Cardiac fibroblast (primary cell): ENCODE results near the gene TDRD1.

Experiments
- DNase-seq, 2 donors: peaks; one replicate each; pipeline versions ENCODE4 v3.0.0 to v3.0.0-alpha.2; 2010; ENCODE audit warnings: low read depth in 2 of 2
- H3K4me3 ChIP-seq, 2 donors: replicated peaks in 1 of 2; 1 replicate in 1 of 2; 2 replicates in 1 of 2; pipeline ENCODE4 v1.5.1; 2011; ENCODE audit warnings: low read depth in 2 of 2, low read length in 2 of 2, mild to moderate bottlenecking in 2 of 2, moderate library complexity in 1 of 2
- TF ChIP-seq, protein P1 (sequence below): IDR thresholded peaks from one replicate; pipeline ENCODE4 v1.5.1; 2011; ENCODE audit warnings: low read depth, mild to moderate bottlenecking, low read length, inconsistent platforms

The TDRD1 gene

DNA sequence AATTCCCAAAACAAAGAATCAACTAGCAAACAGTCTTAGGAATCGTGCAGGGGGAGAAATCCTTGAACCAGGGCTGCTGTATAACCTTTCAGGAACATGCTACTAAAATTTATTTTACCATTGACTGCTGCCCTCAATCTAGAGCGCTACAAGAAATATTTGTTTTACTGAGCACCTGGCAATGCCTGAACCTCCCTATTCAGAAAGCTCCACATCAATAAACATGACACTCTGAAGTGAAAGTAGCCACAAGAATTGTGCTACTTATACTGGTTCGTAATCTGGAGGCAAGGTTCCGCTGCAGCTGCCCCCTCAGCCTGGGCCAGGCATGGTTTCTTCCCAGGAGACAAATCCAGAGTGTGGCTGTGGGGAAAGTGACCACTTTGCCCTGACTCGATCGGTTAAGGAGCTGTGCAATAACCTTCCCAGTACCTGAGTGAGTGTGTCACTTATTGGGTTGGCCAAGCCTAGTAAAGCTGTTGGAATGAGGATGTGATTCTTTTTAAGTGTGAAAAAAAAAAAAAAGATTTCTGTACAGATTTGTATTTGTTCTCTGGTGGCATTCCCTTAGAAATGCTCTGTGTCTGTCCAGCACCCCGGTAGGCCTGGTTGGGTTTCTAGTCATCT is 67.6 kb downstream of the TDRD1 start:
- H3K4me3 ChIP-seq: no peak overlapping the region
- DNase-seq: no peak
- TF ChIP-seq, protein P1, sequence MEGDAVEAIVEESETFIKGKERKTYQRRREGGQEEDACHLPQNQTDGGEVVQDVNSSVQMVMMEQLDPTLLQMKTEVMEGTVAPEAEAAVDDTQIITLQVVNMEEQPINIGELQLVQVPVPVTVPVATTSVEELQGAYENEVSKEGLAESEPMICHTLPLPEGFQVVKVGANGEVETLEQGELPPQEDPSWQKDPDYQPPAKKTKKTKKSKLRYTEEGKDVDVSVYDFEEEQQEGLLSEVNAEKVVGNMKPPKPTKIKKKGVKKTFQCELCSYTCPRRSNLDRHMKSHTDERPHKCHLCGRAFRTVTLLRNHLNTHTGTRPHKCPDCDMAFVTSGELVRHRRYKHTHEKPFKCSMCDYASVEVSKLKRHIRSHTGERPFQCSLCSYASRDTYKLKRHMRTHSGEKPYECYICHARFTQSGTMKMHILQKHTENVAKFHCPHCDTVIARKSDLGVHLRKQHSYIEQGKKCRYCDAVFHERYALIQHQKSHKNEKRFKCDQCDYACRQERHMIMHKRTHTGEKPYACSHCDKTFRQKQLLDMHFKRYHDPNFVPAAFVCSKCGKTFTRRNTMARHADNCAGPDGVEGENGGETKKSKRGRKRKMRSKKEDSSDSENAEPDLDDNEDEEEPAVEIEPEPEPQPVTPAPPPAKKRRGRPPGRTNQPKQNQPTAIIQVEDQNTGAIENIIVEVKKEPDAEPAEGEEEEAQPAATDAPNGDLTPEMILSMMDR: no peak

DNA sequence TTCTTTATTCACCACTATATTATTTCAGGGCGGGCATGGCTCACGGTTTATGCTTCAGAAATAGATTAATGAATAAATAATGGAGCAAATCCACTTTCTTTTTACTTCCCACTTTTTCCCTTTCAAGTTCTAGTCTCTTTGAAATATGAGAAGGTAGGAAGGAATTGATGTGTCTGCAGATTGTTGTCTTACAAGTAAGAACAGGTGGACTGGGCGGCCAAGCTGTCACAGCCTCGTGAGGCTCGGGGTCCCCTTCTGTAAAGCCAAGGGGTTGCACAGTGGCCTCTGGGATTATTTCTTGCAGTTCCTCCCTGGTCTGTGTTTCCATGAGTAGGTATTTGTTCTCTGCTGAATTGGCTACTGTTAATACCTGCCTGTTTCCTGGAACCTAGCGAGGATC is 71.1 kb downstream of the TDRD1 start:
- TF ChIP-seq, protein P1: no peak
- DNase-seq: no peak

DNA sequence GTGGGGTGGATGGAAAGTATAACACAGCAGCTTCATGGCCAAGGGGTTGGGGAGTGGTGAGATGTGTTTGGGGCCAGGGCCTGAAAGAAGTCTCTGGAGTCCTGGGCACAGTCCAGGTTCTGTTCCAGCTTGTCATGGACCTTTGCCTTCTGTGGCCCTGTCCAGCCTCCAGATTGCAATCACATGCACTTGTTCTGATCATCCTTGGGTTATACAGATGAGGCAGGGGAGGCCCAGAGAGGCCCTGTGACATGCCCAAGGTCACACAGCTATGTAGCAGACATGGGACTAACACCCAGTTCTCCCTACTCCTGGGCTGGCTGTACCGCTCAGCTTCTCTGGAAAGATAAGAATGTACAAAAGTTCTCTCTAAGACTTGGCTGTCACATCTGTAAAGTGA is 71.6 kb downstream of the TDRD1 start:
- DNase-seq: no peak
- no peak overlapping the region for H3K4me3 ChIP-seq
- TF ChIP-seq, protein P1: no peak

More for the DNA sequence above, 71.1 kb downstream of the TDRD1 start:
- no peak overlapping the region for H3K4me3 ChIP-seq

DNA sequence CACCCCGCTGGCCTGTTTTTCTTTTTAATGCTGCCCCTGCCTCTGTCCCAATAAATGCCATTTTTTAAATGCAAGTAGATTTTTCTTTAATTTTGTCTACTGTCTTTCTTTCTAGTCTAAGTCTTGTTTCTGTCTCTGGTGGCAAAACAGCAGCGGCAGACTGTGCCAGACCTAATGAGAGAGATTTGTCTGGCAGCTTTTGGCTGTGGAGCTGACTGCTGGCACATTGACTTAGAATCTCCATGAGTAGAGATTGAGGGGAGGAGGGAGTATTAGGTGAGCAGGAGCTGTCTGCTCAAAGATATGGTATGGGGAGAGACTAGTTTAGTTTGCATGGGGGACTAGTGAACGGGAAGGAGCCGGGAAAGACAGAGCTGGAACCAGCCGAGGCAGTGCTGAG is 72.9 kb downstream of the TDRD1 start:
- DNase-seq: no peak
- H3K4me3 ChIP-seq: no peak overlapping the region
- TF ChIP-seq, protein P1: no peak

DNA sequence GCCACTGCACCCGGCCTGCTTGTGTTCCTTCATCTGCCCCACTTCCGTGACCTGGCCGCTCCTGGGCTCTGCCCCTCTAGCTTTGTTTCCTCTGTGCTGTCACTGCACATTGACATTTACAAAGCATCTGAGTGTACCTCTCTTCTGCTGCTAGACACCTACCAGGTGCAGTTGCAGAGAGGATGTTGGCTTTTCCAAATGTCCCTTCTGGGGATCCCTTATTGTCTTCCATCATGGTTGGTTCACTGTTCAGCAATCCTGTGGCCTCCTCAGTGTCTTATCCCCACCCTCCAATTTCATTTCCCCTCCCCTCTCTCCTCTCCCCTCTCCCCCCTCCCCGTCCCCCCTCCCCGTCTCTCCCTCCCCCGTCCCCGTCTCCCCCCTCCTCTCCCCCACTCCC is 73.7 kb downstream of the TDRD1 start:
- no peak for DNase-seq
- no peak overlapping the region for H3K4me3 ChIP-seq
- TF ChIP-seq, protein P1: no peak

DNA sequence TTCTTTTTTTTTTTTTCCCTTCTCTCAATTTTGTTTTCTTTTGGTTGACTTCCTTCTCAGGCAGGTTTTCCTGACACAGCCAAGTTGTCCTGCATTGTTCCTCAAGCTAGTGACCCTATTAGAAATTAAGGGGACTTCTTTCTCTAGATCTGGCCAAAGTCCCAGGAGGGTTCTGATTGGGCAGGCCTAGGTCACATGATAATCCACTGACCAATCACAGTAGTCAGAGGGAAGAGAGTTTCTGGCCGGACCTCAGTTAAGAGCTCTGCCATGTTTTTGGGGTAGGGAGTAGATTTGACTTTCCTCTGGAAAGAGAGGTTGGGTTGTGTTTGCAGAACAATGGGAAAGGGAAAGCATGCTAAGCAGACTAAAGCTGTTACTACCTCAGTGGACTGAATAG is 76.1 kb downstream of the TDRD1 start:
- TF ChIP-seq, protein P1: no peak
- DNase-seq: no peak
- no peak overlapping the region for H3K4me3 ChIP-seq

DNA sequence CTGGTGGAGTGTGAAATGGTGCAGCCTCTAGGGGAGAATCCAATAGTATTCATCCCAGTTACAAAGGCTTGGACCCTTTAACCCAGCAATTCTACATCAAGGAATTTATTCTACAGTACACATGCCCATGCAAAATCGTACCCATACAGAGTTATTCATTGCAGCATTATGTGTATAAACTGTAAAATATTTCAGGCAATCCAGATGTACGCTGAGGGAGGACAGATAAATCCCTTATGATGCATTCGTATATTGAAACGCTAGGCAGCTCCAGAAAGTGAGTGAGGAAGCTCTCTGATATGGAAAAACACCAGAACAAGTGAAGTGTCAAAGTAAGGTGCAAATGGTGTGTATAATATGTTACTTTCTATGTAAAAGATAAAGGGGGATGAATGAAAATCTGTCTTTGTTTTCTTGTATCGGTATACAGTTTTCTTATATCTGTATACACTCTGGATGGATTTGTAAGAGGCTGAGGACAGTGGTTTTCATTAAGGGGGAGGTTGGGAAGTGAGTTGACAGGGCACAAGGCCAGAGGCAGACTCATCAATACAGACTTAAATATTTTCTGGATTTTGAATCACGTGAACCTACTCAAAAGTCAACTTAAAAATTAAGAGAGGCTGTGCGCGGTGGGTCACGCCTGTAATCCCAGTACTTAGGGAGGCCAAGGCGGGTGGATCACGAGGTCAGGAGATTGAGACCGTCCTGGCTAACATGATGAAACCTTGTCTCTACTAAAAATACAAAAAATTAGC is 77.0 kb downstream of the TDRD1 start:
- H3K4me3 ChIP-seq: no peak overlapping the region
- no peak for DNase-seq
- TF ChIP-seq, protein P1: no peak
